ENCODE results near the gene TNFSF10.
A peak's percentile ranks its signal among the peaks of the same experiment; 100 is the strongest.

Gene TNFSF10

DNA sequence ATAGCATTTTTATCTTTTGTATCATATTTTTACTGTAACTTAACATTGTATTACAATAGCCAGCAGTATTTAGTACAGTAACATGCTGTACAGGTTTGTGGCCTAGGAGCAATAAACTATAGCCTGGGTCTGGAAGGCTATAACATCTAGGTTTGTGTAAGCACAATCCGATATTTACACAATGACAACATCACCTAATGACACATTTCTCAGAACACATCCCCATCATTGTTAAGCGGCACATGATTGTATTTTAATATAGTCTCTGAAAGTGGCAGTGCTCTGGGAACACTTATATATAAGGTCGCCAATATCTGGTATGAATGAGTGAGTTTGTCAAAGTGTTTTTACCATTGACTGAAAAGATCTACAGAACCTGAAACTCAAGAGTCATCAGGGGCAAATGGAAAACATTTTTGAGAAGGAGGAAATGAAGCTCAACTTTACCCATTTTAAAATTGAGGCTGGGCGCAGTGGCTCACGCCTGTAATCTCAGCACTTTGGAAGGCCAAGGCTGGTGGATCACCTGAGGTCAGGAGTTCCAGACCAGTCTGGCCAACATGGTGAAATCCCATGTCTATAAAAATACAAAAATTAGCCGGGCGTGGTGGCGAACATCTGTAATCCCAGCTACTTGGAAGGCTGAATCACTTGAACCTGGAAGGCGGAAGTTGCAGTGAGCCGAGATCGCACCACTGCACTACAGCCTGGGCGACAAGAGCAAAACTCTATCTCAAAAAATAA, 38.8 kb upstream of the TNFSF10 start:
- TF ChIP-seq, protein P1, sequence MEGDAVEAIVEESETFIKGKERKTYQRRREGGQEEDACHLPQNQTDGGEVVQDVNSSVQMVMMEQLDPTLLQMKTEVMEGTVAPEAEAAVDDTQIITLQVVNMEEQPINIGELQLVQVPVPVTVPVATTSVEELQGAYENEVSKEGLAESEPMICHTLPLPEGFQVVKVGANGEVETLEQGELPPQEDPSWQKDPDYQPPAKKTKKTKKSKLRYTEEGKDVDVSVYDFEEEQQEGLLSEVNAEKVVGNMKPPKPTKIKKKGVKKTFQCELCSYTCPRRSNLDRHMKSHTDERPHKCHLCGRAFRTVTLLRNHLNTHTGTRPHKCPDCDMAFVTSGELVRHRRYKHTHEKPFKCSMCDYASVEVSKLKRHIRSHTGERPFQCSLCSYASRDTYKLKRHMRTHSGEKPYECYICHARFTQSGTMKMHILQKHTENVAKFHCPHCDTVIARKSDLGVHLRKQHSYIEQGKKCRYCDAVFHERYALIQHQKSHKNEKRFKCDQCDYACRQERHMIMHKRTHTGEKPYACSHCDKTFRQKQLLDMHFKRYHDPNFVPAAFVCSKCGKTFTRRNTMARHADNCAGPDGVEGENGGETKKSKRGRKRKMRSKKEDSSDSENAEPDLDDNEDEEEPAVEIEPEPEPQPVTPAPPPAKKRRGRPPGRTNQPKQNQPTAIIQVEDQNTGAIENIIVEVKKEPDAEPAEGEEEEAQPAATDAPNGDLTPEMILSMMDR (IDR thresholded peaks at IDR 0.05; ENCODE audit: low read depth, low read length): no peak
- no peak overlapping the region for H3K4me3 ChIP-seq (replicated peaks in 1 of 2; ENCODE audit: low read depth in 2 of 2, low read length in 2 of 2)
- no peak for DNase-seq (ENCODE audit: low read depth in 2 of 2)

DNA sequence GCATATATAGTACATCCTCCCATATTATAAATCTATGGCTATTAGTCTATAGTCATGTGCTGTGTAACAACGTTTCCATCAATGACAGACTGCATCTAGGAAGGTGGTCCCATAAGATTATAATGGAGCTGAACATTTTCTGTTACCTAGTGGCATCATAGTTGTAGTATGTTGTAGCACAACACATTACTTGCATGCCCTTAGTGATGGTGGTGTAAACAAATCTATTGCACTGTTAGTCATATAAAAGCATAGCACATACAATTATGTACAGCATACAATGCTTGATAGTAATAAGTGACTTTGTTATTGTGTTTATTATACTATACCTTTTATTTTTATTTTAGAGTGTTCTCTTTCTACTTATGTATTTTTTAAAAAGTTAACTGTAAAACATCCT, 37.4 kb upstream of the TNFSF10 start:
- H3K4me3 ChIP-seq (replicated peaks in 1 of 2; ENCODE audit: low read depth in 2 of 2, low read length in 2 of 2): no peak overlapping the region
- DNase-seq (ENCODE audit: low read depth in 2 of 2): no peak
- TF ChIP-seq, protein P1 (IDR thresholded peaks at IDR 0.05; ENCODE audit: low read depth, low read length): no peak

DNA sequence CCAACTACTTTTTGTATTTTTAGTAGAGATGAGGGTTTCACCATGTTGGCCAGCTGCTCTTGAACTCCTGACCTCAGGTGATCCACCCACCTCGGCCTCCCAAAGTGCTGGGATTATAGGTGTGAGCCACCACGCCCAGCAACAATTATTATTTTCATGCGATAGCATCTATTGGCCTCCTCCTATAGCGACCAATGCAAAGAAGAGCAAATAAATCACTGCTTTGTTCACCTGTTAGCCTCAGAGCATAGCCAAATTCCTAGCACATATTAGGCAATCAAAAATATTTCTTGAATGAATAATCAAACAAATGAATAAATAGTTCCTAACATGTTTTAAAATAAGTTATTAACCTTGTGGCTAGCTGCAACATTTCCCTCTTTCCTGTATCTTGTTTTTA, 36.8 kb upstream of the TNFSF10 start:
- H3K4me3 ChIP-seq (replicated peaks in 1 of 2; ENCODE audit: low read depth in 2 of 2, low read length in 2 of 2): no peak overlapping the region
- TF ChIP-seq, protein P1 (IDR thresholded peaks at IDR 0.05; ENCODE audit: low read depth, low read length): no peak
- DNase-seq (ENCODE audit: low read depth in 2 of 2): peak in 1 of 2 donors; percentile 25

DNA sequence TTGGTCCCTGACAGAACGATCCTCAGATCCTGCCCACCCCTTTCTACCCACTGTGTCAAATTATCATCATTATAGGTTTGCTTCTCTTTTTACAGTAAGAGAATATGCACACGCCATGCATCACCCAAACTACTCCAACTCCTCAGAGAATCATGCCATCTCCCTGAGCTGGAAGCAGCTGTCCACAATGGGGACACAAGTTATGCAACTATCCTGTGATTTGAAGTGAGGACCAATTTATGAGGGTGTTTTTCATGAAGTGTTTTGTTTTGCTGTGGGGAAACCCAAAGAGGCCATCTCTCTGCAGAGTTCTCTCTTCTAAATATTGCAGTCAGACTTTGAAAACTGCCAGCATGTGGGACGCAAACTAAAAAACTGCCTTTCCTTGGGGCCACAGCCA, 35.8 kb upstream of the TNFSF10 start:
- TF ChIP-seq, protein P1 (IDR thresholded peaks at IDR 0.05; ENCODE audit: low read depth, low read length): no peak
- DNase-seq (ENCODE audit: low read depth in 2 of 2): no peak
- no peak overlapping the region for H3K4me3 ChIP-seq (replicated peaks in 1 of 2; ENCODE audit: low read depth in 2 of 2, low read length in 2 of 2)

DNA sequence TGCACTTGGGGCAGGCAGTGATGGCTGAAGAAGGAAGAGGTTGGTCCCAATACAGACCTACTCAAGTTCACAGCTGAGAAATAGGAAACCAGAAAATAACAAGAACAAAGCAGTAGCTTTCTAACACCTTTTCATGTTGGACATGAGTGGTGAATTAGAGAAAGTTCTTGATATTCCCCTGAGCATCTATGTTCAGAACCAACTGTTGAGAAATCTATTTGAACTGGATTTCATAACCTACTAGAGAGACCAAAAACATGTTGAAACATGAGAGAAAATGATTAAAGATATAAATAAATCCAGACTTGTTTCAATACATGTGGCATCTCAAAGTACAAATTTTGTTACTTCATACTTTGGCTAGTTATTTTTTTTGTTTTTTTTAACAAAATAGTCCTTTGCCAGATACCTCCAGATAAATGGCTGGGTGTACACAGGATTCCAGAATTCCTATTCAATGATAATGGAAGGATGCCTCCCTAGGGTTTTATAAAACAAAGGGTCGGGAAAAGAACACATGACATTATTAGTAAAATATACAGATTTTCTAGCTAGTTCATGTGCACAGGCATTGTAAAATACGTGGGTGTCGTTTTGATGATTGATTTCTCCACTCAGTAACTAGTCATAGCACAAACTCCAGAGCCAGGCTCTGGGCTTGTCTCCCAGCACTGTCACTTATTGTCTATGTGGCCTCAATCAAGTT, 34.4 kb upstream of the TNFSF10 start:
- DNase-seq (ENCODE audit: low read depth in 2 of 2): peak; percentile 64 to 78
- TF ChIP-seq, protein P1 (IDR thresholded peaks at IDR 0.05; ENCODE audit: low read depth, low read length): no peak
- H3K4me3 ChIP-seq (replicated peaks in 1 of 2; ENCODE audit: low read depth in 2 of 2, low read length in 2 of 2): no peak overlapping the region

DNA sequence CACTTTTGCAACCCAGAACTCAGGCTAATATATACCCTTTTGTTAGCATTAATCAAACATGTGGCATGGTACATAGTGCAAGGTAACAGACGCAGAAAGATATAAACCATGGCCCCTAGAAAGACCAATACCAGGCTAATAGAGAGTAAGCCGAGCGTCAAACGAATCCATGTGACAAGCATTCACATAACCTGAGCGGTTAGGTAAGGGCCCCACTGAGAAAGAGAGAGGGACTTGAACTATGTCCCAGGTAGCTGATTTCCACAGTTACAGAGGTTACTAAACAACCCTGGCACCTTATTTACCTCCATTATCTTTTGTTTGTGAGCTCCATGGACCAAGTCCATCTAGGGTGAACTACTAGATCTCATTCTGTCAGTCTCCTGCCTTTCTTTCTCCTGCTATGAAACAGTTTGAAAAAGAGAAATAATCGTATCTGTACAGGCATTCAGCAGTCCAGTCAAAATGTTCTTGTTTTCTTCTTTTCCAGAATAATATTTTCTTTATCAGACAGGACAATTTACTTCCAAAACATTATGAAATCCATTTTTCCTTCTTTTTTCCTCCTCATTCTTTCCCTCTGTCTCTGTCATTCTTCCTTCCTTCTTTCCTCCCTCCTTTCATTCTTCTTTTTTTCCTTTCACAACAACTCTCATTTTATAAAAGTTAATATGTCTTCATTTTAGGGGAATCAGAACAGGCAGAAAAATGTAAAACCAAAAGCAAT, 30.5 kb upstream of the TNFSF10 start:
- no peak overlapping the region for H3K4me3 ChIP-seq (replicated peaks in 1 of 2; ENCODE audit: low read depth in 2 of 2, low read length in 2 of 2)
- DNase-seq (ENCODE audit: low read depth in 2 of 2): no peak
- TF ChIP-seq, protein P1 (IDR thresholded peaks at IDR 0.05; ENCODE audit: low read depth, low read length): no peak
